AG08395 (cell line): Measurements from ENCODE around the gene VPS50.

ENCODE experiments used
- DNase-seq: peaks from one replicate; pipeline ENCODE4 v3.0.0; 2012; ENCODE audit warnings: mixed read lengths, low spot score

The VPS50 gene, protein sequence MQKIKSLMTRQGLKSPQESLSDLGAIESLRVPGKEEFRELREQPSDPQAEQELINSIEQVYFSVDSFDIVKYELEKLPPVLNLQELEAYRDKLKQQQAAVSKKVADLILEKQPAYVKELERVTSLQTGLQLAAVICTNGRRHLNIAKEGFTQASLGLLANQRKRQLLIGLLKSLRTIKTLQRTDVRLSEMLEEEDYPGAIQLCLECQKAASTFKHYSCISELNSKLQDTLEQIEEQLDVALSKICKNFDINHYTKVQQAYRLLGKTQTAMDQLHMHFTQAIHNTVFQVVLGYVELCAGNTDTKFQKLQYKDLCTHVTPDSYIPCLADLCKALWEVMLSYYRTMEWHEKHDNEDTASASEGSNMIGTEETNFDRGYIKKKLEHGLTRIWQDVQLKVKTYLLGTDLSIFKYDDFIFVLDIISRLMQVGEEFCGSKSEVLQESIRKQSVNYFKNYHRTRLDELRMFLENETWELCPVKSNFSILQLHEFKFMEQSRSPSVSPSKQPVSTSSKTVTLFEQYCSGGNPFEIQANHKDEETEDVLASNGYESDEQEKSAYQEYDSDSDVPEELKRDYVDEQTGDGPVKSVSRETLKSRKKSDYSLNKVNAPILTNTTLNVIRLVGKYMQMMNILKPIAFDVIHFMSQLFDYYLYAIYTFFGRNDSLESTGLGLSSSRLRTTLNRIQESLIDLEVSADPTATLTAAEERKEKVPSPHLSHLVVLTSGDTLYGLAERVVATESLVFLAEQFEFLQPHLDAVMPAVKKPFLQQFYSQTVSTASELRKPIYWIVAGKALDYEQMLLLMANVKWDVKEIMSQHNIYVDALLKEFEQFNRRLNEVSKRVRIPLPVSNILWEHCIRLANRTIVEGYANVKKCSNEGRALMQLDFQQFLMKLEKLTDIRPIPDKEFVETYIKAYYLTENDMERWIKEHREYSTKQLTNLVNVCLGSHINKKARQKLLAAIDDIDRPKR

GRCh38 chr7:93231799-93232672, at the start of gene VPS50:
Gene VPS50 (plus strand): TSS chr7:93232366. CDS start chr7:93232468, 102 bp downstream.
- peak; percentile 98 for DNase-seq

- peak; percentile 6 for DNase-seq
Measured at GRCh38 chr7:93185303-93186027, 46.7 kb upstream of the VPS50 start.

DNA sequence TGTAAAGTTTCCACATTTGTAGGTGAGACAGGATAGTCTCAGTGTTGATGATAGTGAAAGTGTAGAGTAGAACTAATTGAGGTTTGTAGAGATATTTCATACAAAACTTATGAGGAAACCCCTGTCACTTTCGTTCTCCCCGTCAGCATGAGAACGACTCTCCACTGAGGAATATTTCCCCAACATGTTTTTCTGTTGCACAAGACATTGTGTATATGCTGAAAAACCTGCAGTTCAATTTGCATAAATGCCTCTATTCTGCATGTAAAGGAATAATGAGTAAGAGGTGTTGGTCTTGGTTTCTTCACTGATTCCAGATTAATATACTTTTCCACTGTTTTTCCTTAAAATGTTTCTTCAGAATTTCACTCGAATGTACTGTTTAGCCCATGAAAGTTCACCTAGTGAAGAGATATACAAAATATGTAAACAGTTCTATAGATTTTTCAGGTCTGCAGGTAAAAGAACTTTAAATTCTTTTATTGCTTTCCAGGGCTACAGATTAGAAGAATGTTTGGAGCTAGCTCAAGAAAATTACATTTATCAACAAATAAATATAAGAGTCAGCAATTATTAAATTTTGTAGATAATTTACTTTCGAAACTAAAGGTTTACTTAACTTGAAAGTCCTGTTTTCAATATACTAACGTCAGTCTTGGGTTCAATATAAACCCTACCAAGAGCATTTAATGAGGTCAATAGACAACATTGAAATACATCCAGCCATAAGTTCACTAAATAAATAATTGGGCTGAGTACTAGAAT, 43.1 kb upstream of the VPS50 start:
- DNase-seq, result no peak

DNA sequence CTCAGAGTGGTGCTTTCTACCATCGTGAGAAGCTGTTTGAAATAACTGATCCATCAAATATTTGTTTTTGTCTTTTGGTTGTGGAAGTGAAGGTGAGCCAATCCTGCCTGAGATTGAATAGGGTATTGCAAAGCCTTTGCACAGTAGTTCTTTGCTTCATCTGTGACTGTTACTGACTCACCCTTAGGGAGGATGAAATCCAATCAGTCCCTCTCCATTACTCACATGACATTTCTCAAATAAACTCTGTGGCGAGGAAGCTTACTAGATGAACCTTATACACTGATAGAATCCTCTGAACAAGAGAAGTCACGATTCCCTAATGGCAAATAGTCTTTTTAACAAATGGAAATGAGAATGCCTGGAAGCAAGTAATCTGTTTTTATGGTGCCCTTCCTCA, 37.8 kb upstream of the VPS50 start:
- peak; percentile 10 for DNase-seq

GRCh38 chr7:93196336-93196735, 35.8 kb upstream of the VPS50 start:
- no peak for DNase-seq

- no peak for DNase-seq
Measured at GRCh38 chr7:93198472-93198871, 33.7 kb upstream of the VPS50 start.

GRCh38 chr7:93202594-93203250, 29.4 kb upstream of the VPS50 start:
- no peak for DNase-seq

DNA sequence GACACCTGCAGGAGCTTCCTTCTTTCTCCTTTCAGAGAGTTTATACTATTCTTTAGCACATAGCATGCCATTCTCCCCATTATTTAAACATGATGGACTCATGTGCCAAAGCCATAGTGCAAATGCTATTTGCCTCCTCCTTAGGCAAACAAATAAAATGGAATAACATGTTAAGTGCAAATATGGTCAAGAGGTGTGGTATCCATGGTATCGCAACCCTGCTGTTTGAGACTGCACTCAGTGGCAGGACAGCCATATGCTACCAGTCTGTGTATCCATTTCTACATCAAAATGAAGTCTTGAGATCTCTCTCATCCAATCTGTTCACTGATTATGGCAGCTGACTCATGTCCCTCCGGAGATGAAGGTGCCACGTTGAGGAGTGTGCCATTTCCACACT, 28.7 kb upstream of the VPS50 start:
- DNase-seq, result no peak

GRCh38 chr7:93205046-93205445, 27.1 kb upstream of the VPS50 start:
- no peak for DNase-seq

GRCh38 chr7:93211228-93211818, 20.8 kb upstream of the VPS50 start:
- DNase-seq, result no peak

DNA sequence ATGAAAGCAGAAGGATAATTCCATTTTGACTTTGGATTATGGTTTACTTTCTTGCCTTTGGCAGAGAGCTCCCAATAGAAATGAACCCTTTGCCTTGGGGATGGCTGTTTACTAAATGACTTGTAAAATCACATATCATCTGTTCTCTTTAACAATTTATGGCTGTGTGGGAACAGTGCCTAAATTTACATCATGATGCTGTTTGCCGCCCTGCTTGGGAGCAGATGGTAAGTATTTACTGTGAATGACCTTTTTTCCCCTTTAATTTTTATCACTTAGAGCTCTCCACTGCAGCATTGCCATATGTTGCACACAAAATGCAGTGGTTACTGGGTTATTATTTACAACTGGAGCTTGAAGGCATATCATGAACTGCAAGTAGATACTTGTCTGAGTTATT, 19.3 kb upstream of the VPS50 start:
- no peak for DNase-seq

GRCh38 chr7:93218997-93219827, 13.0 kb upstream of the VPS50 start:
- no peak for DNase-seq

- DNase-seq, result no peak
Measured at GRCh38 chr7:93219868-93220267, 12.3 kb upstream of the VPS50 start.

DNA sequence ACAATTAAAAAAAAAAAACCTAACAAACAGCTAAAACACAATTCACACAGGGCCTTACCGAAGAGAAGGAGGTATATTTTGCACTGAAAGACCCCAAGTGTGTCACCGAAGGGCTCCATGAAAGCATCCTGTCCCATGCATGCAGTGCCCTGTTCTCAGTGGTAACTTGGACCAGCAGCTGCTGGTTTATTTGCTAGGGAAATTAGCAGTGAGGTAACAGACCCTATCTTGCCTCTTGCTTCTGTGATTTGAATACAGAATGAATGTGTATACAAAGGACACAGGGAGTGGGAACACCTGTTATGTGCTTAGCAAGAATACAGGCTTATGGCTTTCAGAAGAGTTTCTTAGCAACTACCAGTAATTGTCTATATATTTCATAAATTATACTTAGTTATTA, 5.9 kb upstream of the VPS50 start, which contains the start of gene HEPACAM2:
Gene HEPACAM2, minus strand, starts transcription at position 160 of the 400 bp plus-strand sequence.
- DNase-seq, result no peak

DNA sequence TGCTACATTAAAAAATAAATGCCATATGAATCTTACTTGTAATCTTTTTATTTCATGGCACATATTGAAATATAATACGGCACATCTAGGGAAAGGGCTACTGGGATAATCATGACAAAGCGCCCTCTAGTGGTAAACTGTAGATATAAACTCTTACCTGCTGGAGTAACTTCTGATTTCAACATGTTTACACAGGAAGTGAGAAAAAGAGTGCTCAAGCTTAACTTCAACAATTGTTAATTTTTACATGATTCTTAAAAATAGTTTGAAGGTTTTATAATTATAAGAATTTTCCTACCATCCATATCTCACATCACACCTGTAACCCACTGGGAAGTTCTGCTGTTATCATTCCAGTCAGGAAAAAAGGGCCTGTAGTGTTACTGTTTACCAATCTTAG, 3.9 kb upstream of the VPS50 start:
- DNase-seq, result peak; percentile 53

DNA sequence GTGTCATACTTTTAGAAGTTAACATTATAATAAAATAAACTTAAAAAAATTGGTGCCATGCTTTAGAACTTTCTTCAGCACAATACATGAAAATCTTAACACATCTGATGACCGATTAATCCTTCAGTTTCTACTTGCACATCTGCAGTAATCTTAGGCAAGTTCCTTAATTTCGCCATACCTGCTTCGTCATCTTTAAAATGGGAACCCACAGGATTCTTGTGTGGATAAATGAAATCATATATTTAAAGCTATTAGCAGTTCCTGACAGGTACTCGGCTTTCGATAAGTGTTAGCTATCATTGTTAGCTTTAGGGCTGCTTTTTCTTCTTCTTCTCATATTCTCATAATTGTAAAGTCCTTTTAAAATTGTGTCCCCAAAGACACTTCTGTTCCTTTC, 907 bp upstream of the VPS50 start:
- DNase-seq, result no peak

DNA sequence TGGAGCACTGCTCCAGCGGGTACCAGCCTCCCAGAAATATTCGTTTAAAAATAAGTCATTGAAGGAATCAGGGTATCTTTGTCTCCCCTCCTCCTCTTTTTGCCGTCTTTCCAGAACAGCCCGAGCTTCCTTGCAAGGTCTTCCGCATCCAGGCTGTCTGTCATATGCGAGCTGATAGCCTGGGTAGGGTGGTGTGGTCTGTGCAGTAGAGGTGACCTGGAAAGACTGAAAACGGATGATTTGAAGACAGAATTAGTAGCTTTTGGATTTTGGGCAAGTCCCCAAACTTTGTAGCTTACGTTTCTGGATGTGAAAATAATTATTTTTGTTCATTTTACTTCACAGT, 480 bp downstream of the VPS50 start:
- DNase-seq, result no peak

DNA sequence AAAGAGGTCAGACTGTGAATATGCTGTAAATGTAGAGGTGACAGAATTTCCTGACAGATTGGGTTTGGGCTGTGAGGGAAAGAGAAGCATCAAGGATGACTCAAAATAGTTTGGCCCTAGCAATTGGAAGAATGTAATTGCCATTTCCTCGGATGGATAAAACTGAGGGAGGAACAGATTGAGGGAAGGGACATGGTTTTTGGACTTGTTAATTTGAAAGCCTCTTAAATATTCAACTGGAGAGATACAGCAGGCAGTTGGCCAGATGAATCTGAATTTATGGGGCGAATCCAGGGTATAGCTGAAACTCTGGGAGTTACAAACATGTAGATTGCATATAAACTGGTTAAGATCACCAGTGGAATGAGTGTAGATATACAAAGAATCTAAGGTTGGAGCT, 3.4 kb downstream of the VPS50 start:
- no peak for DNase-seq

- no peak for DNase-seq
Measured at GRCh38 chr7:93238131-93238530, 6.0 kb downstream of the VPS50 start.
